CD4-positive, alpha-beta T cell treated with Interleukin-1 beta for 1 hour (primary cell): ENCODE data around the gene SCNN1B.

ENCODE experiments used
- DNase-seq, 2 donors: peaks; one replicate each; pipeline ENCODE4 v3.0.0-alpha.2; 2020 to 2022

SCNN1B gene

DNA sequence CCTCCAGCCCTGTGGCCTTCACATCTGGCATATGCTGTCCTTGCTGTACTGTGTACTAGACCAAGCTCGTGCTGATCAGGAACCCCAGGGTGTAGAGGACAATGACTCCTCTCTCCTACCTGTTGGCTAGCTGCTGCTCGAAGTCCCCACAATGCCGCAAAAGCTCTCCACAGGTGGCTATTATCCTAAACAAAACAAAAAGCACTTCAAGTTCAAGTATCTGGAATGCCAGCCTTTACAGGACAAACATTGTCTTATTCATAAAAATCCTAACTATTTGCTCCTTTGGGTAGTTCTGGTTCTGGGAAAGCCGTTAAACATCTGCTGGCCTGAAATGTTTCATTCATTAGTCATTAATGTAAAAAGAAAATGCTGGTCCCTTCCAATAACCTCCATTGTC, 108.1 kb downstream of the SCNN1B start:
- no peak for DNase-seq

DNA sequence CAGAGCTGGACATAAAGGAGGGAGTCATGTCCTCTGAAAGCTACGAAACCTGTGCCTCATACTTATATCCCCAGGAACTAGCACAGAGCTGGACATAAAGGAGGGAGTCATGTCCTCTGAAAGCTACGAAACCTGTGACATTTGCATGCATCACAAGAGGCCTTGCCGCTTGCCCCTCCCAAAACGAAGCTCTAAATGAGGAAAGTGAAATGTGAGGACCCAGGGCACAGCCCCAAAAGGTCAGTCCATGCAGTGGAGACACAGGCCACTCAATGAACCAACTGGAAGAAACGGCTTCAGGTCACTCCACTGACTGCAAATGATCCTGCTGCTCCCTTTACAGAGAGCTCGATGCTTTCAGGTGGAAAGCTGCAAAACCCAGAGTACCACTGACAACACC, 112.6 kb downstream of the SCNN1B start:
- no peak for DNase-seq

DNA sequence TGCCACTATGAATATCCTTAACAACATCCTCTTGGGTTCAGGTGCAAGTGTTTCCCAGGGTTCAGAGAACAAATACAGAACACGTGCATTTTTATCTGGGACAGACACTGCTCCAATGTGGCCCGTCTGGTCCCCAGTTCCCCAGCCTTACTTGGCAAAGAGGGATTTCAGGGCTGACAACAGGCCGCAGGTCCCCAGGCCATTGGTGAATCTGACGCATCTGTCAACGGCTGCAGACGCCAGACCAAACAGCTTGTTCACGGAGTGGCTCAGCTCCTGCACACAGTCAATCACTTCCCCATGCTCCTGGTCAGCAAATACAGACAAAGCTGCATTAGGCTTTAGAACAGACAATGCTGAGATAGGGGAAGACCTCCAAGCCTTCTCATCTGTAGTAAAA, 114.7 kb downstream of the SCNN1B start:
- no peak for DNase-seq

DNA sequence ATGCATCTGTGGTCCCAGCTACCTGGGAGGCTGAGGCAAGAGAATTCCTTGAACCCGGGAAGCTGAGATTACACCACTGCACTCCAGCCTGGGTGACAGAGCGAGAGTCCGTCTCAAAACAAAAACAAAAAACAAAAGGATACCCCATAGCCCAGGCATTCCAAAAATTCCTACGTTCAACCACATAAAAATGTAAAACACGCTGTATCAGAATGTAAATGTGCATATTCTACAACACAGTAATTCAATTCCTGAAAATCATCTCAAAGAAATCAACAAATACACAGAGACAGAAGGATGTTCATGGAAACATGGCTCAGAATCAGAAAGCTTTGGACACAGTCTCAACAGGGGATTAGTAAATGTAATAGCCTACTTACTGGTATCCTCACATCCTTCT, 117.9 kb downstream of the SCNN1B start:
- DNase-seq, result no peak

DNA sequence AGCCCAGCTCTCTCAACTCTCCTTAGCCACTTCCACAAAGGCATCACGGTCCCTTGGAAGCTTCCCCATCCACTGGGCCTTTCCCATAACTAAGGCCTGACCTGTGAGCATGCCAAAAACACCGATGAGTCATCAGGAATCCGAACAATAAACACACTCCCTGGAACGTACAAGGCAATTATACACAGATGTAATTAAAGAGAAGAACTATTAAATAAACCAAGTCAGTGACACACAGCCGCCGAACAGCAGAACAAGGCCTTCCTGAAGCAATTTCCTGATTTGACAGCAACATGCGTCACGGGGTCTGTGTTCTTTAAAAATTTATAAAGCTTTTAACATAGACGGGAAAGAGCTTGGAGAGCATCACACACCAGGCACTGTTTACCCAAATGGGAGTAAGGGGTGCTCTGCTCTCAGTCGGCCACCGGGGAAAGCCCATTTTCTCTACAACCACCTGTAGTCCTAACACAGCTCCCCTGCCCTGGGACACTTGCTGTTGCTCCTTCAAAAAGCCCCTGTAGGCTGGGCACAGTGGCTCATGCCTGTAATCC, 121.5 kb downstream of the SCNN1B start:
- no peak for DNase-seq

DNA sequence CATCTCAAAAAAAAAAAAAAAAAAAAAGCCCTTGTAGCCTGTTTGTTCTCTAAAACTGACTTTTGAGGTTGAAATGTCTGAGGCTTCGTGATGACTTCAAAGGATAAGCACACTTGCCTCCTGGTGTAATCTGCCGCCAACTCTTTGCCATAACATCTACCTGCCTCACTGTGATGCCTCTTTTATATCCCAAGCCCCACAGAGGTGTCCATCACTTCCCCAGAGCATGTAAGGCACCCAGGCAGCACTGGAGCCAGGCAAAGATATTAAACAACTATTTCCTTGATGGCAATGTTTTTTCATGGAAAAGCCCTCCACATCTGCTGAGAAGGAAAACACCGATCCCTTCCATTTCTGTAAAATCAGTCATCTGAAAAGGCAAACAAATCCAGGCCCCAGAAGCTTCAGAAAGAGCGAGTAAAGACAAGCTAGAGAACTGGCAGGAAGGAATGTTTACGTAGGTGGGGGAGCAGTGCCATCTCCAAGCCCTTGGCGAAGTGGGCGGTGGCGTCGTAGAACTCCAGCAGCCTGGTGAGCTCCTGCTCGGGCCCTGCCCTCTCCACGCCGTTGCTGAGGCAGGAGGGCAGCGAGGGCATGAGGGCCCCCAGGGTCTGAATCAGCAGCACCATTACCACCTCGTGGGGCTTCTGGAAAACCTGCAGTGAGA, 122.3 kb downstream of the SCNN1B start:
- DNase-seq, result no peak

DNA sequence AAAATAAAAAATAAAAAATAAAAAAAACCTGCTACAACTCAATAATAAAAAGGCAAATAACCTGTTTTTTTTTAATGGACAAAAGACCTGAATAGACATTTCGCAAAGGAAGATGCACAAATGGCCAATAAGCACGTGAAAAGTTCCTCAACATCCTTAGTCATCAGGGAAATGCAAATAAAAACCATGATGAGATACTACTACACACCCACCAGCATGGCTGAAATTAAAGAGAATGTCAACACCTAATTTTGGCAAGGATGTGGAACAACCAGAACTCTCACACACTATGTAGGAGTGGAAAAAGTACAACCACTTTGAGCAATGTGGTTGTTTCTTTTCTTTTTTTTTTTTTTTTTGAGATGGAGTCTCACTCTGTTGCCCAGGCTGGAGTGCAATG, 126.2 kb downstream of the SCNN1B start:
- no peak for DNase-seq
